MM.1S (cell line): Measurements from ENCODE around the gene CCN5.

ENCODE experiments used
- EZH2 ChIP-seq: fragments of 300-600 bp; sonication (generic); optimal IDR thresholded peaks from 2 replicates; pipeline ENCODE3; 2017; ENCODE audit warnings: low read depth, mild to moderate bottlenecking, antibody characterized with exemption, low read length, mixed read lengths
- EZH2phosphoT487 ChIP-seq: fragments of 300-600 bp; sonication (generic); IDR thresholded peaks from 2 replicates; pipeline ENCODE4 v1.6.1; 2018; ENCODE audit warnings: antibody characterized with exemption, low read length
- TF ChIP-seq, protein P1 (sequence below): fragments of 300-600 bp; sonication (generic); IDR thresholded peaks from 2 replicates; pipeline ENCODE4 v1.5.1; 2016; ENCODE audit warnings: antibody characterized with exemption, low read length, mixed read lengths

GRCh38 chr20:44747166-44748004 lies 32.2 kb downstream of the CCN5 start:
- TF ChIP-seq EZH2 (no peak), EZH2phosphoT487 (no peak)
- TF ChIP-seq, protein P1, sequence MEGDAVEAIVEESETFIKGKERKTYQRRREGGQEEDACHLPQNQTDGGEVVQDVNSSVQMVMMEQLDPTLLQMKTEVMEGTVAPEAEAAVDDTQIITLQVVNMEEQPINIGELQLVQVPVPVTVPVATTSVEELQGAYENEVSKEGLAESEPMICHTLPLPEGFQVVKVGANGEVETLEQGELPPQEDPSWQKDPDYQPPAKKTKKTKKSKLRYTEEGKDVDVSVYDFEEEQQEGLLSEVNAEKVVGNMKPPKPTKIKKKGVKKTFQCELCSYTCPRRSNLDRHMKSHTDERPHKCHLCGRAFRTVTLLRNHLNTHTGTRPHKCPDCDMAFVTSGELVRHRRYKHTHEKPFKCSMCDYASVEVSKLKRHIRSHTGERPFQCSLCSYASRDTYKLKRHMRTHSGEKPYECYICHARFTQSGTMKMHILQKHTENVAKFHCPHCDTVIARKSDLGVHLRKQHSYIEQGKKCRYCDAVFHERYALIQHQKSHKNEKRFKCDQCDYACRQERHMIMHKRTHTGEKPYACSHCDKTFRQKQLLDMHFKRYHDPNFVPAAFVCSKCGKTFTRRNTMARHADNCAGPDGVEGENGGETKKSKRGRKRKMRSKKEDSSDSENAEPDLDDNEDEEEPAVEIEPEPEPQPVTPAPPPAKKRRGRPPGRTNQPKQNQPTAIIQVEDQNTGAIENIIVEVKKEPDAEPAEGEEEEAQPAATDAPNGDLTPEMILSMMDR = peak; percentile 68
